HG03039 (cell line): ENCODE data around the gene C19orf73.

Experiments used
- ATAC-seq: cut with Tn5 transposase; IDR thresholded peaks from one replicate; pipeline ENCODE4 v1.9.1; 2021; ENCODE audit warnings: mild to moderate bottlenecking, moderate library complexity; ENCODE audit not compliant: unreplicated experiment

C19orf73 gene, protein sequence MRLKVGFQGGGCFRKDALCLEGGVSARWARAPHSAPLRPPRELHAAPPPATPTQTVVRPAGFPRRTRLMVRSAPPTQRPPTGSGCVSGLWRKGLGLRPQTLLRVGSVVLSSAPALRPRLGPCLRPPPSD

DNA sequence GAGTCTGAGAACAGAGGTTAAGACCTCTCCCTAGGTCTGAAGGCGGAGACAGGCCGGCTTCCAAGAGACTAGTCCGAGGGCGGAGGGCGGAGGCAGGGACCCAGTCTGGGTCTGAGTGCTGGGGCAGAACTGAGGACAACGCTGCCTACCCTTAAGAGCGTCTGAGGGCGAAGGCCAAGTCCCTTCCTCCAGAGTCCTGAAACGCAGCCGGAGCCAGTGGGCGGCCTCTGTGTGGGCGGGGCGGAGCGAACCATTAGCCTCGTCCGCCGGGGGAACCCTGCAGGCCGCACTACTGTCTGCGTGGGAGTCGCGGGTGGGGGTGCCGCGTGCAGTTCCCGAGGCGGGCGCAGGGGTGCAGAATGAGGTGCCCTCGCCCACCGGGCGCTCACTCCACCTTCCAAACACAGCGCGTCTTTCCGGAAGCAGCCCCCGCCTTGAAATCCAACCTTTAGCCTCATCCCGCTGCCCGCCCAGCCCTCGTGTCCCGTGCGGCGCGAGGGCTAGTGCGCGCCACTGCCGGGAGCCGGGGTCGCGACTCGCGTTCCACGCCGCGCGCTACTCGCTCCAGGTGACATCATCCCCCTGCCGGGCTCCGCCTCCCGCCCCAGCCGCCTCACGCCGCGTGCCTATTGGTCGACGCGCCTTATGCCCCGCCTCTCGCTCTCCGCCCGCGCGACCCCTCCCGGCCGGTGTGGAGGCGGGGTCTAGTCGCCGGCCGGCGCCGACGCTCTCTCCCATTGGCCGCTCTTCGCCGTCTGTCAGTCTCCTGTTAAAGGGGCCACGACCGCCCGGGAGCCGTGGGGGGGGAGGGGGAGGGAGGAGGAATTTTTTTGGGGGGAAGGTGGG lies at the start of gene C19orf73:
TSS of gene C19orf73 (minus strand) at position 579 of the 846 bp plus-strand sequence. CDS start at position 458, 121 bp downstream.
- peak; percentile 60 for ATAC-seq

DNA sequence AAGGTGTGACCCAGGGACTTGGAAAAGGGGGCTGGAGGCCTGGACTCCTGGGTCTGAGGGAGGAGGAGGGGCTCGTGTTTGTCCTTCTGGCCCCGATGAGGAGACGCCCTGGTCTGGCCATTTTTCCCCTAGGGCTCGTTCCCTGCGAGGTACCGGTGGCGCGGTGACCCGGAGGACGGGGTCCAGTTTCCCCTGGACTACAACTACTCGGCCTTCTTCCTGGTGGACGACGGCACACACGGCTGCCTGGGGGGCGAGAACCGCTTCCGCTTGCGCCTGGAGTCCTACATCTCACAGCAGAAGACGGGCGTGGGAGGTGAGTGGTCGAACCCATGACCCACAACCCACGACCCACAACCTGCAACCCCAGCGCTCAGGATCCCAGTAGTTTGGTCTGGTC lies 49.5 kb upstream of the C19orf73 start:
- no peak for ATAC-seq

DNA sequence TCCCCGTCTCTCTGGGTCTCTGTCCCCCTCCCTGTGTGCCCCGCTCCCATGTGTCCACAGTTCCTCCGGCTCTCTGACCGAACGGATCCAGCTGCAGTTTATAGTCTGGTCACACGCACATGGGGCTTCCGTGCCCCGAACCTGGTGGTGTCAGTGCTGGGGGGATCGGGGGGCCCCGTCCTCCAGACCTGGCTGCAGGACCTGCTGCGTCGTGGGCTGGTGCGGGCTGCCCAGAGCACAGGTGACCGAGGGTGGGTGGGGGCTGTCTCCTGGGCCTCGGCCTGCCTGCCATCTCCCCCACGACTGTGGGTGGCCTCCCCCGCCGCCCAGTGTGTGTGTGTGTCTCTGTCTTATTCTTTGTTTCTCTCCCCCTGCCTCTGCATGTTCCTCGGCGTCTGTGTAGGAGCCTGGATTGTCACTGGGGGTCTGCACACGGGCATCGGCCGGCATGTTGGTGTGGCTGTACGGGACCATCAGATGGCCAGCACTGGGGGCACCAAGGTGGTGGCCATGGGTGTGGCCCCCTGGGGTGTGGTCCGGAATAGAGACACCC lies 49.0 kb upstream of the C19orf73 start:
- ATAC-seq = no peak

DNA sequence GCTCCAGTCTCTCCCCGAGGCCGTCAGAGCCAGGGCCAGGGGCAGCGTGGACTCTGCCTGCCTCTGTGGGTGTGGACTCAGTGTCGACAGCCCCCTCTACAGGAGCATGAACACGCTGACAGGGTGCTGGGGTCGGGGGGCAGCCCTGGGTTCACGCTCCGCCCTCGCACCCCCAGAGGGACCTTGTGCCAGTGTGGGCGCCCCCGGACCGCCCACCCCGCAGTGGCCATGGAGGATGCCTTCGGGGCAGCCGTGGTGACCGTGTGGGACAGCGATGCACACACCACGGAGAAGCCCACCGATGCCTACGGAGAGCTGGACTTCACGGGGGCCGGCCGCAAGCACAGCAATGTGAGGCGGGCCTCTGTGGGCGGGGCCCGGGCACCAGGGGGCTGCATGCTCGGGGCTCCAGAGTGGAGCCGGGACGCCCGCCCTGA lies 46.9 kb upstream of the C19orf73 start:
- no peak for ATAC-seq

DNA sequence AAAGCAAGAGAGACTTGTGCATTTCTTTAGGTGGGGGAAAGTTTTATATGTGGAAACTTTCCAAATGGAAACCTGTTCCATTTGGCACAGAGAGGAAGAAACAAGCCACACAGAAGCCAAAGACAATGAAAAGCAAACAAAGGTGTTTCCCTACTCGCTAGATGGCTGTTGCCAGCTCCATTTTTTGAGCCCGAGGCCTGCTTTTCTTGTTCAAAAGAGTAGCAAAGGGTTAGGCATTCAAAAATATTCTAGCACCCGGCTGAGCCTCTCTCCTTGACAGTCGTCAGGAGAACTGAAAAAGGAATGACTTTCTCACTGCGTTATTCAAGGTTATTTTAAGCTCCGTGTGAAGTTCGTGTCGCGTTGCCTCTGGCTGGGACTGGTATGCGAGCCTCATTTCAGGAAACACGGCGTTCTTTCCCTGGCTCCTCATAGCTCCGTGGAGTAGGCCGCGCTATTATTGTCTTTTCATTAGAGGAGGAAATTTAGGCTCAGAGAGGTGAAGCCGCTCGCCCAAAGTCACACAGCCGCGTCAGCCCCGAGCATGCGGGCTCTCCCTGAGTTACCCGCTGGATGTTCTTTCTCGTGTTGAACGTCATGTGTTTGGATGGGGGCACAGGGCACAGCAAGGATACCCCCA lies 46.3 kb upstream of the C19orf73 start:
- ATAC-seq = no peak

DNA sequence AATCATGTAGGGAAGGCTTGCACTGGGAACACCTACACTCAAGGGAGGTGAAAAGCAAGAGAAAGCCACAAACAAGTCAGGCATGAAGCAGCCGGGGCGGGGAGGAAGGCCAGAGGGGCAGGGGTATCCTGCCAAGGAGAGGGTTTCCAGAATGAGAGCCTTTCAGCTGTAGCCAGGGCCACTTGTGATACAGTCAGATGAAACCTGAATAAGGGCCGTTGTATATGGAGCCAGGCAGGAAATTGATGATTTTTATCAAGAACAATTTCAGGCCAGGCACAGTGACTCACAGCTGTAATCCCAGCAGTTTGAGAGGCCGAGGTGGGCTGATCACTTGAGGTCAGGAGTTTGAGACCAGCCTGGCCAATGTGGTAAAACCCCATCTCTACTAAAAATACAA lies 43.0 kb upstream of the C19orf73 start:
- ATAC-seq = no peak

DNA sequence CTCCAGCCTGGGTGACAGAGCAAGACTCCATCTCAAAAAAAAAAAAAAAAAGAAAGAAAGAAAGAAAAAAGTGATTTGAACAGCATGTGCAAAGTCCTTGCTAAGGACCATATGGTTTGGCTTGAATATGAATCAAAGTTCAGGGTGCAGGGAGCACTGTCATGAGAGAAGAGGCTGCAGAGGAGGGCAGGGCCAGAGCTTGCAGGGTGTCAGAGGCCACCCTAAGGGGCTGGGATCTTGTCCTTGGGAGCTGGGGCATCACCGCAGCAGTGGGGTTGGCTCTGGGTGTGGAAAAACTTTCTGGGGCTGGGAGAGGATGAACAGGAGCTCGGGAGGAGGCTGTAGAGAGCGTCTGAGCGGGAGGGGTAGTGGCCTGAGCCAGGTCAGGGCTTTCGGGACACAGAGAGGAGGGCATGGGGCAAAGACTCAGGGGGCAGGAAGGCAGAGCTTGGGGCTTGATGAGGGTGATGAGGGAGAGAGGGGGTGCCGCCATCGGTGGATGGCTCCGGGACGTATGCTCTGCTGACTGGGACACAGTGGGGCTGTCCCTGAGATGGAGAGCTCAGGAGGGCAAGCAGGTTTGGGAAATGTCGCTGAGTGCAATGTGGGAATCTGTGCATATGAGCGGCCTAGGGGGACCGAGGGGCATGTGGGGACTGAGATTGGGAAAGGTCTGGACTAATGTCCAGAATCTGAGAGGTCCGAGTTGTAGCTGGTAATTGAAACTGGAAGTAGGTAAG lies 41.7 kb upstream of the C19orf73 start:
- ATAC-seq = no peak

DNA sequence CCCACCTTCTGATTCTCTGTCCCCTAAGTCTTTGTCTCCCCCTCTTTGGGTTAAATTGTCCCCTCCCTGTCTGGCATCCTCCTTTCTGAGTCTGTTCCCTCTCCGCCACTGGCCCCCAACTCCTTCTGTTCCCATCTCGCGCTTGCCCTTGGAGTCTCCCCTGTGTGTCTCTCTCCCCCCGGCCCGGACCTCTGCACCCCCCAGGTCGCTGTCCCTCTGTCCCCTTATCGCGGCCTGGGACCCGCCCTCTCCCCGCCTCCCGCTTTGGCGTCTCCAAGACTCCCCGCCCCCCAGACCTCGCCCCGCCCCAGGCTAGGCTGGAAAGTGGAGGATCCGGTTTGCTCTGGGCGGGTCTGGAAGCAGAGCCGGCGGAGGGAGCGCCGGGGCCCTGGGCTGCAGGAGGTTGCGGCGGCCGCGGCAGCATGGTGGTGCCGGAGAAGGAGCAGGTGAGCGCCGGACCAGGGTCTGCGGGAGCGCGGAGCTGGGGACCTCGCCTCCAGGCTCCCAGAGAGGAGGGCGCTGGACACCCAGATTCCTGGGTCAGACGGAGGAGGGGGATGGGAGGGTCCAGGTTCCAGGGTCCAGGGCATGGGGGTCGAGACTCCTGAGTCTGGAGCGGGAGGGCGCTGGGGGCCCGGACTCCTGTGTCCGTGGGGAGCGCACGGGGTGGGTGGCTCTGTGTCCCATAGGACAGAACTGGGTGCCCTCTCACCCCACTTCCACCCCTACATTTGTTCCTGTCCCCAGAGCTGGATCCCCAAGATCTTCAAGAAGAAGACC lies 38.7 kb upstream of the C19orf73 start, which contains the start of gene TRPM4:
TSS of gene TRPM4 (plus strand) at position 348 of the 780 bp plus-strand sequence. CDS start at position 423, 75 bp downstream.
- no peak for ATAC-seq

DNA sequence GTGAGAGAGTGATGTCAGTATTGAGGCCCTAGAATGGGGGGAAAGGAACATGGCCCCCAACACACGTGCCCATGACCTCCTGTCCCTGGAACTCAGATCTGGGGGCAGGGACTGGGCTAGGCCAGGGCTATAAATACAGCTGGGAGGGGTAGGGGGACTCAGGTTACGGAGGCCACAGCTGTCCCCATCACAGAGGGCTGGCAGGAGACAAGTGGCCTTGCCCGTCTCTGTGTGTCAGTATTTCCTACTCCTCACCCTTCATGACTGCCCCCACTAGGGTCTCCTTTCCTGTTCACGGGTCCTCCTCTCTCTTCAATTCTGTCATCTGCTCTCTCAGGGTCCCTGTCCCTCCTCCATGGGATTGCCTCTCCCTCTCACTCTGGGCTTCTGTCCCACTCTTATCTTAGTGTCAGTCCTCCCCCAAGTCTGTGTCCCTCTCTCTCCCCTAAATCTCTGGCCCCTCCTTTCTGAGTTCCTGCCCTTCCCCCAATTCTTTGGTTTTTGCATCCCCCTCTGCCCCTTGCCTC lies 36.9 kb upstream of the C19orf73 start:
- no peak for ATAC-seq

DNA sequence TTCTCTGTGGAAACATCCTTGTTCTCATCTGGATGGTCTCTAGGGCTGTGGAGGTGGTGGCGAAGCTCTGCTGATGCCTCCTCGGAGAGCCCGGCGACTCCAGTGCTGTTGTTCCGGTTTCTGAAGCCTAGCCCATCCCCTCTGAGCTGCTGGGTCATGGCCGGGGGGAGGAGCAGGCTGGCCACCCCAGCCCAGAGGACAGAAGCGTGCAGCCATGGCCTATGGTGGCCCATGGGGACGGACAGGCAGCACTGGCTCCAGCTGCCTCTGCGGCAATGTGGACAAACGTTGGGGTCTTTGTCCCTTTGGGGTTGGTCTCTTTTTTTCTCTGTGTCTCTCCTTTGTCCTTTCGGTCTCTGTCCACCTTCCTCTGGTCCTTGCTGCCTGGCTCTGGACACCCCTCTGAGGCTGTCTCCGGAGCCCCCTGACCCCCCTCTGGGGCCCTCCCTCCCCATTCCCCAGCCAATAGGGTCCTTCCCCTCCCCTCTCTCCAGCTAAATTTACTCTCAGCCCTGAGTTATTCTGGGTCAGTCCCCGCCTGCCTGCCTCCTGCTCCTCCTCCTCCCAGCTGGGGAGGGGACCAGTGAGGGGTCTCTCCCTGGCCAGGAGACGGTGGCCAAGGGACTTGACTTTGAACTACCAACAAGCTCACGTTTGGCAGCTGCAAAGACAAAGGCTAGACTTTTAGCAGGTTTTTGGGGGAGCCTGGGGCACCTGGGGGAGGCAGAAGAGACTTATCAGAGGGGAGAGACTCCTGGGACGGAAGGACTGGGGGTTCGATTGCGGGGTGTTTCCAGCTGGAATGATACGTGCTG lies 36.3 kb upstream of the C19orf73 start, which contains the start of gene HRC:
TSS of gene HRC (minus strand) at position 392 of the 815 bp plus-strand sequence. CDS start at position 233, 159 bp downstream.
- ATAC-seq = no peak

DNA sequence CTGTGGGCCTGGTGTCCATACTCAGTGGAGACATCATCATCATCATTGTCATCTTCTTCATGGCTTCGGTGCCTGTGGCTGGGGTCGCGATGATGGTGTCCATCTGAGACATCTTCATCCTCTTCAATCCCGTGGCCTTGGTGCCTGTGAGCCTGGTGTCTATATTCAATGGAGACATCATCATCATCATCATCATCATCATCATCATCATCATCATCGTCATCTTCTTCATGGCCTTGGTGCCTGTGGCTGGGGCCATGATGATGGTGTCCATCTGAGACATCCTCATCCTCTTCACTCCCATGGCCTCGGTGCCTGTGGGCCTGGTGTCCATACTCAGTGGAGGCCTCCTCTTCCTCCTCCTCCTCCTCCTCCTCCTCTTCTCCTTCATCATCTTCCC lies 35.3 kb upstream of the C19orf73 start:
- ATAC-seq = no peak

DNA sequence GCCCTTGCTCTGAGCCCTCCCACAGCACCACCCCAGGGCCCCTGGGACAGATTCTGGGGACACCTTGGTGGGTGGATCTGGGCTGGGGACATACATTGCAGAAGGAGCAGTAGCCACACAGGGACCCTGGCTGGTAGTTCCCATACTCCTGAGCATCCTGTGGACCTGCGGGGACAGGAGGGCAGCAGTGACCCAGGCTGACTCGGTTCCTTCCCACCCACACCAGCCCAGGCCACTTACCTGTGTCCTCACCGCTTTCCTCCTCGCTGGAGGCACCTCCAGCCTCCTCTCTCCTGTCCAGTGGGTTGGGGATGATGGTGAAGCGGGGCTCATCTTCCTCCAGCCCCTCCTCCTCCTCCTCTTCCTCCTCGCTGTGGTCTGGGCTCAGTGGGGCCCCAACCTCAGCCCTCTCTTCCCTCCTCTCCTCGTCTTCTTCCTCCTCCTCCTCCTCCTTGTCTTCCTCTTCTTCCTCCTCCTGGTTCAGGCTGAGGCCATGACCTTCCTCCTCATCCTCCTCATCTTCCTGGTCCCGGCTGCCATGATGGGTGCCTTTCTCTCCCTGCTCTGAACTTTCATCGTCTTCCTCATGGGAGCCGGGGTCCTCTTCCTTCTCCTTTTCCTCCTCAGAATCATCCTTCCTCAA lies 34.3 kb upstream of the C19orf73 start:
- ATAC-seq = no peak

DNA sequence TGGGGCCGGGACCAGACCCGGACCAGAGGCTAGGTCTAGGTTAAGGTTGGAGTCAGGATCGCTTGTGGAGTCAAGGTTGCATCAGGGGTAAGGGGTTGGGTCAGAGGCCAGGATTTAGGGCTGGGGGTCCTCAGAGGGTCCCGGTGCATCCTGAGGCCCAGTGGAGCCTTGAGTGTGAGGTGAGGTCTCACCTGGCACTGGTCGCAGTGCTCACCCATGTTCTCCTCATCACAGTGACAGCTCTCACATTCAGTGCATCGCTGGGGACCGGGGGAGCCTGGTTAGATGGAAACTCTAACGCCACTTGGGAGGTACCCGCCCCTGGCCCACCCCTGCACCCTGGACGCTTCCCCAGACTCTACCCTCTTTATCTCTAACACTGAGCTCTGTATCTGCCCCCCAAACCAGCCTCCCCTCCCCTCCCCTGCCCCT lies 33.2 kb upstream of the C19orf73 start:
- ATAC-seq = no peak

DNA sequence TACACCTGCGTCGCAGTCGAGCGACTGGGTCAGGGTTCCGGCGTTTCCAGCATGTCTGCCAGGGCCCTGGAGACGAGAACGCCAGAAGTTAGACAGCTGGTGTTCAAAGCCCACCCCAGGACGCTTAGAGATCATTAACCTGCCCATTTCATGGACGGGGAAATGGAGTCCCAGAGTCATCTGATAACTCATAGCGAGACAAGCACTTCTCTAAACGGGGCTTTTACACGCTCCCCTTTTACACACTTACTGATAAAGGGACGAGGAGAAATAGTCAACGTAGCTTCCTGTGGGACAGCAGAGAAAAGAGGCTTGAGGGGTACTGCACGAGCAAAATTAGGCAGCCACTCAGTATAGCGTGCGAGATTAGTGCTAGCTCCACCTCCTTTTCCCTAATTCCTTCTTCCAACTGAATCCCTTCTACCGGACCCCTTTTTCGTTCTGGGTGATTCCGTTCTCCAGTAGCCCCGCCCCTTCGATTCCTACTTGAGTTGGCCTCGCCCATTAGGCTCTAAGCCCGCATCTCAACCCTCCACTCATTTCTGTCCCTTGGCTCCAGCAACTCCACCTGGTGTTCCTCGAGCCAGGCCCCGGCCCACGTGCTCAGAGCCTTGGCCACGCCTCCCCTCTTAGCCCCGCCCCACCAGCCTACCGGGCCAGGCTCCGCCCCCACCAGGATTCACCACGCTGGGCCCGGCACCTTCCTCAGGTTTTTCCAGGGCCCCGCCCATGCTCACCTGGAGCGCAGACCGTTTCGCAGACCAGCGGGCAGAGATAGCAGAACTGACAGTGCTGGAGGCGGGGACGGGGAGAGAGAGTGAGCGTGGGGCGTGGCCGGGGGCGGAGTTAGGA lies 32.5 kb upstream of the C19orf73 start:
- no peak for ATAC-seq

DNA sequence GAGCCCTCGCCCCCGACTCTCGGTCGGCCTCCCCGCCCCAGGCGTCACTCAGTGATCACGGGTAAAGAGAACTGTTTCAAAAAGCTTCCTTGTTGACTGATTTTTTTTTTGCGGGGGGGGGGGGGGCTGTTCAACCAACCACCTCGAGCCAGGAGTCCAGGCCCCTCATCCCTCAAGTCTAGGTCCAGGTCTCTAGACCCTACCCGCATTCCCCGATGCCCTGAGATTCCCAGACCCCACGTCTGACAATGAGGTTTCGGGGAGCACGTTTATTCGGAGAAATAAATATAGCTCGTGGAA lies 32.0 kb upstream of the C19orf73 start:
- ATAC-seq = no peak

DNA sequence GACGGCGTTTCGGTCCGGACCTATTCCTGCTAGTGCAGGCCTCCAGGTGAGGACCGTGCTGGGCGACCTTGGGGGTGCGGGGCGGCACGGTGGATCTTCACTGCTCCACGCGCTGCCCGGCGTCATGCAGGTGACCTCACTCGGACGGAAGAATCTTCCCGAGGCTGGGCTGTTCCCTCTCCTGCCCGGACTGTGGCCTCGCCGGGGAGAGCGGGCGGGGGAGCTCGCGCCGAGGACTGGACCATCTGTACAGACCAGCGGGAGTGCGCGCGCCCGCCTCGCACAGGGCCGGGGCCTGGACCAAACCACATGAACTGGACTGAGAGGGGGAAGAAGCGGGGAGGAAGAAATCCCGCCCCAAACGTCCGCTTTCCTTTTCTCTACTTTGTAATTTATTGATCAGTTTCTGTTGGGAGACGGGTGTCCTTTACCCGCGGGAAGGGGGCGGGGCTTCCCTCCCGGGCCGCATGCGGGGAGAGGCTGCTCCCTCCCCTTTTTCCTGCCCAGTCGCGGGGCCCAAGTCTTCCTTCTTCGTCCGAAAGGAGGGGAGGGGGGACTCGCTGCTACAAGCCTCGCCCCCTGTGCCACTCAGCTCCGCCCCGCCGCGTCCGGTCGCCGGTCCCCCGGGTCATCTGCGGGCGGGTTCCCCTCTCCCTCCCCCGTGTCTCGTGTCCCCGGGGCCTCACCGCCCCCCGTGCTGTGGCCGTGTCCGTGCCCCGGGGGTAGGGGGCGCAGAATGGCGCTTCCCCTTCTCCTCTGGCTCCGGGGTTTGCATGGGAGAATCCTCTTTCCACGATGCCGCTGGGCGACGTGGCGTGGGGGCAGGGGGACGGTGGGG lies 31.4 kb upstream of the C19orf73 start:
- no peak for ATAC-seq

DNA sequence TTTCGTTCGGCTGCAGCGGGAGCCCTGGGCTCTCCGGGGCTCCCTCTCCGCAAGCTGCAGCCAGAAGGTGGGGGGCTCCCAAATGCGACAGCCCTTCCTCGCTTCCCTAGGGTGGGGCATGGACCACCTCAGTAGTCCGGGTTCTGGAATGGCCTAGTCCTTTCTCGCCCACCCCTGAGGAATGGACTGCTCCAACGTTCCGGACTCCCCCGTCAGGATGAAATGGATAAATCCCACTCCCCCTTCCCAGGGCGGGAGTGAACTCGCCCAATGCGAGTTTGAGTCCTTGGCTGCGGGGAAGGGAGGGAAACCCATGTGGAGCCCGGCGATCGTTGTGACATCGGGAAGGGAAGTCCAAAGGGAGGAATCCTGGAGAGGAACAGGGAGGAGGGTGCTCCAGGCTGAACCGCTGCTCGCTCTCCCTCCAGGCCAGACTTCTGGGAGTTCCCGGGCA lies 30.7 kb upstream of the C19orf73 start:
- ATAC-seq = no peak
